Glutamatergic neuron (in vitro differentiated cells): ENCODE results near the gene NKX2-2. TPM values are rescaled to one million over a fixed set of nuclear protein-coding genes. Genes with fewer than 3 reads are reported as not detected.

Experiments used
- DNase-seq: peaks from one replicate; pipeline ENCODE4 v3.0.0; 2022
- H3K27ac Mint-ChIP-seq: one replicate; pipeline ENCODE4 v1.8.0; 2020; ENCODE audit warnings: mild to moderate bottlenecking, mixed read lengths, inconsistent platforms; ENCODE audit not compliant: unreplicated experiment
- H3K27me3 Mint-ChIP-seq: one replicate; pipeline ENCODE4 v1.8.0; 2020; ENCODE audit warnings: mild to moderate bottlenecking, moderate library complexity, mixed read lengths, inconsistent platforms; ENCODE audit not compliant: unreplicated experiment
- H3K36me3 Mint-ChIP-seq: one replicate; pipeline ENCODE4 v1.8.0; 2020; ENCODE audit warnings: mild to moderate bottlenecking, mixed read lengths, inconsistent platforms; ENCODE audit not compliant: unreplicated experiment
- H3K4me1 Mint-ChIP-seq: one replicate; pipeline ENCODE4 v1.8.0; 2020; ENCODE audit warnings: mild to moderate bottlenecking, low read depth, mixed read lengths, inconsistent platforms; ENCODE audit not compliant: unreplicated experiment
- H3K4me3 Mint-ChIP-seq: one replicate; pipeline ENCODE4 v1.8.0; 2020; ENCODE audit warnings: mild to moderate bottlenecking, mixed read lengths, inconsistent platforms; ENCODE audit not compliant: unreplicated experiment
- H3K9me3 Mint-ChIP-seq: one replicate; pipeline ENCODE4 v1.8.0; 2020; ENCODE audit warnings: mild to moderate bottlenecking, moderate library complexity, mixed read lengths, inconsistent platforms; ENCODE audit not compliant: unreplicated experiment
- total RNA-seq: library from RNA; stranded (reverse); fragmentation: NEBNext Ultra II Directional; extraction: Animal tissue kit (Norgen Biotek cat#: 25700); gene quantifications from one replicate; pipeline ENCODE4 v1.2.1, GENCODE V29; 2021; ENCODE audit not compliant: unreplicated experiment
- TF ChIP-seq, protein P1 (sequence below): fragments of 200-600 bp; sonication (generic); IDR thresholded peaks from one replicate; pipeline ENCODE4 v1.5.0; 2021; ENCODE audit not compliant: partially characterized antibody, unreplicated experiment

The NKX2-2 gene
- total RNA-seq, 1 donor from 2014 or later = 1.2 TPM

DNA sequence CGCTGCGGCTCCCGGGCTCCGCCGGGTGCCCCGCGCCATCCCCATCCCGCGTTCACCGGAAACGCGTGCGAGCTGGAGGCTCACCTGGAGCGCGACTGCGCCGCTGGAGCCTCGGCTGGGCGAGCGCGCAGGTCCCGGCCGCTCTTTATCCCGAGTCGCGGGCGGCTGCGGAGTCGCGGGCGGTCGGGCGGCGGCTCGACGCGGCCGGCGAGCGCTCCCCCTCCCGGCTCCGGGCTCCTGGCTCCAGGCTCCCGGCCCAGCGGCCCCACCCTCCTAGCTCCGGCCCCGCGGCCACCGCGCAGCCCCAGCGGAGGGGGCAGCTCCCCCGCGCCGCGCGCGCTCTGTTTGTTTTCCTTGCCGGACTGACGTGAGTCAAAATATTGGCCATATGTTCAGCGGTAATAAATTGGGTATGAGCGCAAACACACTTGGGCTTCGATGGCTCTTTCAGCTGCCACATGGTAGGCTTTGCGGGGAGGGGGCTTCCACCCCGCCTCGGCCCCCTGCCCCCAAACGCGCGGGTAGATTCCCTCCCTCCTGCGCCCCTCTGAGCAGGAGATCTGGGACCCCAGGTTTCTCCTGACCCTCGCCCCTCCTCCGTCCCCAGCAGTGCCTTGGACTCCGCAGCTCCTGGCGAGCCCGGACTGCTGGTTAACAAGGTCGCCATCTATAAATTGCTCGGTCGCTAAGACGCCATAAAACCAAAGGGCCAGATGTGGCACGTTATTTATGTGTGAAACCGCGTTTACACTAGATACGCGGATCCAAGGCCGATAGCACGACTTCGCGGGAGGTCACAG is 8.8 kb upstream of the NKX2-2 start:
- Mint-ChIP-seq H3K9me3 (peaks cover 18% of the 10 kb centered on the region), H3K27ac (no peak overlapping the region), H3K27me3 (peaks cover 43% of the 10 kb centered on the region), H3K4me3 (peak overlapping the region; percentile 80), H3K4me1 (peaks cover 7% of the 10 kb centered on the region), H3K36me3 (peaks cover 4% of the 10 kb centered on the region)
- DNase-seq = peak; percentile 46
- TF ChIP-seq, protein P1, sequence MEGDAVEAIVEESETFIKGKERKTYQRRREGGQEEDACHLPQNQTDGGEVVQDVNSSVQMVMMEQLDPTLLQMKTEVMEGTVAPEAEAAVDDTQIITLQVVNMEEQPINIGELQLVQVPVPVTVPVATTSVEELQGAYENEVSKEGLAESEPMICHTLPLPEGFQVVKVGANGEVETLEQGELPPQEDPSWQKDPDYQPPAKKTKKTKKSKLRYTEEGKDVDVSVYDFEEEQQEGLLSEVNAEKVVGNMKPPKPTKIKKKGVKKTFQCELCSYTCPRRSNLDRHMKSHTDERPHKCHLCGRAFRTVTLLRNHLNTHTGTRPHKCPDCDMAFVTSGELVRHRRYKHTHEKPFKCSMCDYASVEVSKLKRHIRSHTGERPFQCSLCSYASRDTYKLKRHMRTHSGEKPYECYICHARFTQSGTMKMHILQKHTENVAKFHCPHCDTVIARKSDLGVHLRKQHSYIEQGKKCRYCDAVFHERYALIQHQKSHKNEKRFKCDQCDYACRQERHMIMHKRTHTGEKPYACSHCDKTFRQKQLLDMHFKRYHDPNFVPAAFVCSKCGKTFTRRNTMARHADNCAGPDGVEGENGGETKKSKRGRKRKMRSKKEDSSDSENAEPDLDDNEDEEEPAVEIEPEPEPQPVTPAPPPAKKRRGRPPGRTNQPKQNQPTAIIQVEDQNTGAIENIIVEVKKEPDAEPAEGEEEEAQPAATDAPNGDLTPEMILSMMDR = no peak

DNA sequence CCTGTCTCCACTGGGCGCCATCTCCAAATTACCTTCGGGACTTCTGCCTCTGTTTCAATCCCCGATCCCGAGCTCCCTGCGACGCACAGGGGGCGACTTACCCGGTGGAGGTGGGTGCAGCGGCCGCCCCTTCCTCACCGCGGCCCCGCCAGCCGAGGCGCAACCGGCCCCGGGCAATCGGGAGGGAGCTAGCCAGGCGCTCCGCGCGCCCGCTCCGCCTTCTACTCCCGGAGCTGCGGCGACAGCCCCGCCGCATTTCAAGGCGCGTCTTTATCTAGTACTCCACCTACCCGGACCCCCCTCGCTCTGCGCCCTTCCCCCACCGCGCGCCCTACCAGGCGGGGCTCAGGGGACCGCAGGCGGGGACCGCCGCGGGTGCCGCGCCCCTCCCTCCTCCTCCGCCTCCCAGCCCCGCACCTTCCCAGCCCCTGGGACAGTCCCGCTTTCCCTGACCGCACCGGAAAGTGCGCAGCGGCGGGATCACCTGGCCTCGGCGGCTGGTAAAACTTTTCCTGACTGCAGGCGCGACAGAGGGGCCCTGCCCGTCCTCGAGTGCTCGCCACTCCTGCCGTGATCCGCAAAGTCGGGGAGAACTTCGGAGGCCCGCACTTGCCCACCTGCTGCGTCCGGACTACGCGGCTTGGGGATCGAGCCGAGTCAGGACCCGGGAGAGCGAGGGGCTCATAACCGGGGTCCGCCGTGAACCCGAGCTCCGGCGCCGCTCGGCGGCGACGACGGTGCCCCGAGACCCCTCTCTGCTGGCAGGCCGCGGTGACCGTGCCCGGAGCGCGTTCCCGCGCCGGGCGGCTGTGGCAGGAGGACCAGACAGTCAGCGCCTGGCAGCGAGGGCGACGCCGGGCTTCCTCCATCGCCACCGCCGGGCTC is 8.0 kb upstream of the NKX2-2 start:
- TF ChIP-seq, protein P1 = no peak

DNA sequence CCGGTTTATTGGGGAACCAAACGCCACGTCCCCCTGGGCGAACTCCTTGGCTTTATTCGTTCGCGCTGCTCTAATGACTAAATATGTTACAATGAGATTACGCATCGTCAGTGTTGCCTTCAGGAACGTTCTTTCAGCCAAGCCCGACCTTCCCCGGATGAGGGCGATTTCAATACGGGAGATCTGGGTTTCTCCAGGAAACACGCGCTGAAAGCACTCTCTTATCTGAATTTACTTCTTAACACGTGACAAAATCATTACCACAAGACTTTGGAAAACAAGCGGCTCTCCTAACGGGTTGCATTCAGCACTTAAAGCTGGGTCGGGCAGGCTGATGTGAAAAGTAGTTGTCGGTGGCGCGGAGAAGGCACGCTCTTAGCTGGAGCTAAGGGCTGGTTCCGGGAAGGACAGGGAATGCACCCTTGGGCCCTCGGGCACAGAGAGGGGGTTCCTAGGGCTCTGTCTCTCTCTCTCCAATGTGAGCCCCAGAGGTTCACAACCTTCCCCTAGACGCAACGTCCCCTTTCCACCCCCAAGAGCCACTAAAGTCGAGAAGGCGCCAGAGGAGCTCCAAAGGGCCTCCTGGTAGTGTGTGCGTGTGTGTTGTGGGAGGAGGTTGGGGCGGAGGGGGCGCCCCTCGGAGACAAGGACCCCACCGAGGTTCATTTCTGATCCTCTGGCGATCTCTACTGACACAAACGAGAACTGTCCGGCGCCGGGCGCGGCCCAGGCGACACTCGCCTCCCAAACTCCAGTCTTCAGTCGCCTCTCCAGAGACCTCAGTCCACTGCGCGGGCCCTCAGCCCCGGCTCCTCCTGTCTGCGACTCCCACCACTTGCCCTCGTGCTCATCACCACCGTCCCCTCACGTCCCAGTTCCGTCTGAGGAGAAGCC is 7.1 kb upstream of the NKX2-2 start:
- peaks cover 11% of the 10 kb centered on the region for H3K4me1 Mint-ChIP-seq
- H3K4me3 Mint-ChIP-seq = peak overlapping the region; percentile 82
- H3K36me3 Mint-ChIP-seq = no peaks in the 10 kb centered on the region
- H3K27ac Mint-ChIP-seq = no peak overlapping the region
- DNase-seq = peak; percentile 50
- peaks cover 47% of the 10 kb centered on the region for H3K27me3 Mint-ChIP-seq
- TF ChIP-seq, protein P1 = no peak
- H3K9me3 Mint-ChIP-seq = peaks cover 19% of the 10 kb centered on the region

More for the DNA sequence above, 8.0 kb upstream of the NKX2-2 start:
- DNase-seq = peak; percentile 37
- H3K36me3 Mint-ChIP-seq = peaks cover 3% of the 10 kb centered on the region
- peaks cover 11% of the 10 kb centered on the region for H3K4me1 Mint-ChIP-seq
- peak overlapping the region; percentile 82 for H3K4me3 Mint-ChIP-seq
- H3K9me3 Mint-ChIP-seq = peaks cover 18% of the 10 kb centered on the region
- no peak overlapping the region for H3K27ac Mint-ChIP-seq
- peaks cover 47% of the 10 kb centered on the region for H3K27me3 Mint-ChIP-seq

DNA sequence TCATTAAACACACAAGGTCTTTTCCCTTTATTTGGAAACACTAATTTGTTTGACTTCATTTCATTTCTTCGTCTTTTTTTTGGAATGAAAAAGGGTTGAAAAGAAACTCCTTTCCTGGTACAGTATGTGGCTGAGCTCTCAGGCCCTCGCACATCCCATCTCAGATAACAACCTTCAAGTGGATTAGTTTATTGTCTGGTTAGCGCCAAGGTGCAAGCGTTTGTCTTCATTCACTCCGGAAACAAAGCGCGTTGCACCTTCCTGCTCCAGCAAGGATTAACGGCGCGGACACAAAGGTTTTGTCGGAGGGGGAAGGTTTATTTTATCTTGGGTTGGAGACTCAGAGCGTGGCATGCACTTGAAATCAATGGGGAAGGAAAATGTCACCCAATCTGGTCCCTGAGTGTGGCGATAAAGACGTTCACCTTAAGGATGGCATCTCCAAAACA is 5.3 kb upstream of the NKX2-2 start:
- H3K4me1 Mint-ChIP-seq = peaks cover 12% of the 10 kb centered on the region
- H3K27me3 Mint-ChIP-seq = peaks cover 49% of the 10 kb centered on the region
- no peaks in the 10 kb centered on the region for H3K36me3 Mint-ChIP-seq
- H3K4me3 Mint-ChIP-seq = peak overlapping the region; percentile 49
- H3K9me3 Mint-ChIP-seq = peaks cover 23% of the 10 kb centered on the region
- DNase-seq = no peak
- TF ChIP-seq, protein P1 = no peak
- no peak overlapping the region for H3K27ac Mint-ChIP-seq
